Suprapubic skin (tissue), 4 donors: Measurements from ENCODE around the gene CSH2. TPM values are rescaled to one million over a fixed set of nuclear protein-coding genes. Genes with fewer than 3 reads are reported as not detected.
A peak's percentile ranks its signal among the peaks of the same experiment; 100 is the strongest.
"Not testable (repeated sequence)": the region's sequence is repeated elsewhere in the genome, so short reads cannot be mapped to it uniquely, and the experiment has no call there.

ENCODE experiments used
- DNase-seq, 2 donors: peaks; one replicate each; pipeline ENCODE4 v3.0.0-alpha.2; 2019; ENCODE audit warnings: low spot score in 2 of 2
- H3K27ac ChIP-seq: fragments of 200-600 bp; sonication (generic); one replicate; pipeline ENCODE4 v1.5.1; 2019
- H3K27me3 ChIP-seq: fragments of 200-600 bp; sonication (generic); one replicate; pipeline ENCODE4 v1.5.1; 2019
- H3K36me3 ChIP-seq: fragments of 200-600 bp; sonication (generic); one replicate; pipeline ENCODE4 v1.5.1; 2019
- H3K4me1 ChIP-seq: fragments of 200-600 bp; sonication (generic); one replicate; pipeline ENCODE4 v1.5.1; 2019
- H3K4me3 ChIP-seq: fragments of 200-600 bp; sonication (generic); one replicate; pipeline ENCODE4 v1.5.1; 2019; ENCODE audit warnings: mild to moderate bottlenecking
- H3K9me3 ChIP-seq: fragments of 200-600 bp; sonication (generic); one replicate; pipeline ENCODE4 v1.5.1; 2019
- EP300 ChIP-seq: sonication (generic); formaldehyde crosslinking; IDR thresholded peaks from one replicate; pipeline ENCODE4 v1.6.1; 2017; ENCODE audit warnings: antibody characterized with exemption
- POLR2A ChIP-seq, 2 donors: fragments of 450-650 bp; IDR thresholded peaks; one replicate each; pipeline ENCODE4 v1.6.1; 2017; ENCODE audit warnings: antibody characterized with exemption in 2 of 2, mild to moderate bottlenecking in 2 of 2, moderate library complexity in 2 of 2
- POLR2AphosphoS5 ChIP-seq, 3 donors: sonication (generic); formaldehyde crosslinking; IDR thresholded peaks; one replicate each; pipeline ENCODE4 v1.6.1; 2017; ENCODE audit warnings: antibody characterized with exemption in 3 of 3
- WGBS: methylation state at CpG from one replicate; pipeline ENCODE4 v1.1.5; 2018; 5-methylcytosine and 5-hydroxymethylcytosine counted together
- total RNA-seq, 4 donors: library from RNA; depleted of rRNA; stranded (reverse); fragments of >200 nt; gene quantifications; one replicate each; pipeline ENCODE4 v1.1.0, GENCODE V29; 2016
- TF ChIP-seq, protein P1 (sequence below), 2 donors: fragments of 200-600 bp in 1 of 2; fragments of 450-650 bp in 1 of 2; sonication (generic) in 1 of 2; IDR thresholded peaks; one replicate each; pipeline ENCODE4 v1.5.1; 2016 to 2019; ENCODE audit warnings: antibody characterized with exemption in 2 of 2, mild to moderate bottlenecking in 1 of 2, moderate library complexity in 1 of 2

CSH2 gene
- total RNA-seq, 4 donors from 2014 or later = not detected

DNA sequence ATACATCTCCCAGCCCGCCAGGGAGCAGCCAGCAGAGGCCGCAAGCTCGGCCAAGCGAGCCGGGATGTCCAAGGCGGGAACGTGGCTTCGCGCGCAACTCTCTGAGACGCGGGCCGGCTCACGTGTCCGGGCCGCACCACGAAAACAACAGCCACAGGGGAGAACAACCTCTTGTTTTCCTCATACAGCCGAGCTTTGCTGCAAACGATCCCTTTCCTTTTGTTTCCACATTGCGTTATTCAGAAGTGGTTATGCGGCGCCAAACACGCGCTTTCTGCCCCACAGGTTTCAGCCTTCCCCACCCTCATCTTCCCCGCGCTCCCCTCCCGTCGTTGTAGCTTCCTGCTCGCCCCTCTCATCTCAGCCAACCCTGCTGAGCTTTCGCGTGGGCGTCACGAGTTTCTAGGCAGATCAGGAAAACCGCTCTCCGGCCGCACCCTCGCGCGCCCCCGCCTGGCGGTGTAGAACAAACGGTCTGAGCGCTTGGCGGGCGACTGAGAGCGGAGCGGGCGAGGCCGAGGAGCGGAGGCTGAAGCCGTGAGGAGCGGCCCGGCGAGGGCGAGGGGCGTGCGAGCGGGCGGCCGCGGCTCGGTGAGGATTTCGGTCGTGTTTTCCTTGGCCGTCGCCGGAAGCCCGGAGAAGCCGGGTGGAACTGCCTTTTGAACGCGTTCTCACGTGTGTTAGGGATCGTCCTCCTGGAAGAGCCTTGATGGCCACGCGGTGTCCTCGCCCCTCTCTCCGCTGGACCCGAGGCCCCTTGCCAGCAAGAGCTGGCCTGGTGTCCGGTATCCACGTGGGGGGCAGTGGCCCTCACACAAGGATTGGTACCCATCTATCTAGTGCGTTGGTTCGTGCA lies 24.4 kb downstream of the CSH2 start:
- Histone ChIP-seq H3K27ac (peak overlapping the region; percentile 53), H3K4me3 (peak overlapping the region; percentile 32), H3K4me1 (peaks cover 10% of the 10 kb centered on the region), H3K27me3 (no peaks in the 10 kb centered on the region), H3K9me3 (no peaks in the 10 kb centered on the region), H3K36me3 (no peaks in the 10 kb centered on the region)
- 22% methylated on average over 51 of the region's 82 CpGs for WGBS
- peak; percentile 95 to 98 for DNase-seq
- TF ChIP-seq POLR2AphosphoS5 (IDR thresholded peaks at IDR 0.05) (peak; percentile 4 to 93 (median 61)), POLR2A (IDR thresholded peaks at IDR 0.05) (no peak)
- TF ChIP-seq, protein P1, sequence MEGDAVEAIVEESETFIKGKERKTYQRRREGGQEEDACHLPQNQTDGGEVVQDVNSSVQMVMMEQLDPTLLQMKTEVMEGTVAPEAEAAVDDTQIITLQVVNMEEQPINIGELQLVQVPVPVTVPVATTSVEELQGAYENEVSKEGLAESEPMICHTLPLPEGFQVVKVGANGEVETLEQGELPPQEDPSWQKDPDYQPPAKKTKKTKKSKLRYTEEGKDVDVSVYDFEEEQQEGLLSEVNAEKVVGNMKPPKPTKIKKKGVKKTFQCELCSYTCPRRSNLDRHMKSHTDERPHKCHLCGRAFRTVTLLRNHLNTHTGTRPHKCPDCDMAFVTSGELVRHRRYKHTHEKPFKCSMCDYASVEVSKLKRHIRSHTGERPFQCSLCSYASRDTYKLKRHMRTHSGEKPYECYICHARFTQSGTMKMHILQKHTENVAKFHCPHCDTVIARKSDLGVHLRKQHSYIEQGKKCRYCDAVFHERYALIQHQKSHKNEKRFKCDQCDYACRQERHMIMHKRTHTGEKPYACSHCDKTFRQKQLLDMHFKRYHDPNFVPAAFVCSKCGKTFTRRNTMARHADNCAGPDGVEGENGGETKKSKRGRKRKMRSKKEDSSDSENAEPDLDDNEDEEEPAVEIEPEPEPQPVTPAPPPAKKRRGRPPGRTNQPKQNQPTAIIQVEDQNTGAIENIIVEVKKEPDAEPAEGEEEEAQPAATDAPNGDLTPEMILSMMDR (IDR thresholded peaks at IDR 0.05) = peak; percentile 34 to 68

DNA sequence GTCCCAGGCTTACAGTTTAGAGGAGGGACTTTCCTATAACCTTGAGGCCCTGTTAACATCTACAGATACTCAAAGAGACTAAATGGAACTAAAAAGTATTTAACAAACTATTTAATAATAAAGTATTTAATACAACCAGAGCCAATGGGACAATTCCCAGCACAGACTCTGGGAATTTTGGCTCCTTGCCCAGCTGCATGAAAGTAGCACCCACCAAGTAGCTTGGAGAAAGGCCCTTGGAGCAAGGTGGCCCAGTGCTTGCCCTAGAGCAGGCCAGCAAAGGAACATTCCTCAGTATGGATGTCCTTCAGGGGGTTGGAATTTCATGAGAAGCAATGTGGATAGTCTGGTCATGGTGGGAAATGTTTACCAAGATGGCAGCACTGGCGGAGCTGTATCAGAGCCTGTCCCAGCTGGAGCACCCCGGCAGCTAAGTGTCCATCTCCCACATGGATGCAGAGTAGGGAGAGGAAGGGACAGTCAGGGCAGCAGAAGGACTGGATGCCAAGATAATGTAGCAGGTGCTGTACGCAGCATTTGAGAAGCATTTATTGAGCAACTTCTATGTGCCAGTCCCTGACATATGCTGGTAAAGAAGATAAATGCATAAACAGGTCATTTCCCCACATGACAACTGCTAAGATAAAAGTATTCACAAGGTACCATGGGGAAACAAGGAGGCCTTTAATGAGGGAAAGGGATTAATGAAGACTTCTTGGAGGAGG lies 25.8 kb downstream of the CSH2 start:
- DNase-seq = no peak
- 76% methylated on average over 3 of the region's 3 CpGs for WGBS
- Histone ChIP-seq H3K27me3 (no peaks in the 10 kb centered on the region), H3K36me3 (no peaks in the 10 kb centered on the region), H3K9me3 (no peaks in the 10 kb centered on the region), H3K4me1 (peaks cover 17% of the 10 kb centered on the region), H3K27ac (no peak overlapping the region), H3K4me3 (no peak overlapping the region)
- TF ChIP-seq, protein P1 (IDR thresholded peaks at IDR 0.05) = no peak
- TF ChIP-seq EP300 (no peak), POLR2A (IDR thresholded peaks at IDR 0.05) (no peak), POLR2AphosphoS5 (IDR thresholded peaks at IDR 0.05) (no peak)

DNA sequence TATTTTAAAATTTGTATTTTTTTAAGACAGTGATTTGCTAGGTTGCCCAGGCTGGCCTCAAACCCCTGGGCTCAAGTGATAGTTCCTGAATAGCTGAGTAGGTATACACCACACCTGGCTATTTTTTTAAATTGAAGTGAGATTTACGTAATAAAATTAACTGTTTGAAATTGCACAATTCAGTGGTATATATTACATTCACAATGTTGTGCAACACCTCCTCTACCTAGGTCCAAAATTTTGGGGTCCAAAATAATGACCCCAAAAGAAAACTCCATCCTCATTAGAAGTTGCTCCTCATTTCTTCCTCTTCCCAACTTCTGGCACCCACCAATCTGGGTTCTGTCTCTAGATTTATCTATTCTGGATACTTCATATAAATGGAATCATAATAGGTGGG lies 28.0 kb downstream of the CSH2 start:
- DNase-seq = no peak
- no peaks in the 10 kb centered on the region for H3K27me3 ChIP-seq
- H3K36me3 ChIP-seq = no peaks in the 10 kb centered on the region
- 42% methylated on average over 1 of the region's 1 CpG for WGBS
- no peaks in the 10 kb centered on the region for H3K9me3 ChIP-seq
- TF ChIP-seq, protein P1 (IDR thresholded peaks at IDR 0.05) = no peak
- TF ChIP-seq EP300 = no peak
- TF ChIP-seq POLR2AphosphoS5 (IDR thresholded peaks at IDR 0.05) = no peak
- H3K4me1 ChIP-seq = peaks cover 29% of the 10 kb centered on the region
- H3K4me3 ChIP-seq = no peak overlapping the region
- no peak overlapping the region for H3K27ac ChIP-seq

DNA sequence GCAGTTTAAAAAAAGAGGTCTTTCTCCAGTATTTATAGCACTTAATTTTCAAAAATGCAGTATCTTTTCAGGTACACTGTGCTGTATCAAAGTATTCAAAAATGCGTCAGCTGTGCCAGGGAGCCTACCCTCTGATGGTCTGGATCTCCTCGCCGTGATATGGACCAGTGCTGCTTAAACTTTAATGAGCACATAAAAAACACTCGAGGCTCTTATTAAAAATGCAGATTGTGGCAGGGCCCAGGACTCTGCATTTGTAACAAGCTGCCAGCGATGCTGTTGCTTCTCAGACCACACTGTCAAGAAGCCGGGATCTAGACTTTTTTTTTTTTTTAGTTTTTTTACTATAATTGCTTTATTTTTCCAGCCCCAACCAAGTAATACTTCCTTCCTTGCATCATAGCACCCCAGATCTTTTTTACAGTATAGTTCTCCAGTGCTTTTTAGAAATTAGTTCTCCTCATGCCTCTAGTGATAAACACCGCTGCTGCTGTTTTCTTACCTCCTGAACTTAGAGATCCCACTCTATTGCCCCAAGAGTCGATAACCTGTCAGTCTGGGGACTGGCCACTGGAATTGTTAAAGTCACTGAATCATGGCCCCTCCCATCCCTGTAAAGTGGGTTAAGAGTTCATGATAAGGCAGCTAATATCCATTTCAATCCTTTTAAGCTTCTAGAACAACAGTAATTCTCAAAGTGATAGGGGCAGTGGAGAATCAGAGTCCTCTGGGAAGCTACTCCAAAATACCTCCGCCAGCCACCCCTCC lies 29.4 kb downstream of the CSH2 start:
- TF ChIP-seq POLR2AphosphoS5 (IDR thresholded peaks at IDR 0.05) = no peak
- TF ChIP-seq, protein P1 (IDR thresholded peaks at IDR 0.05) = peak in 1 of 2 donors; percentile 0
- H3K27ac ChIP-seq = peak overlapping the region; percentile 64
- H3K9me3 ChIP-seq = no peaks in the 10 kb centered on the region
- peak overlapping the region; percentile 71 for H3K4me3 ChIP-seq
- WGBS = 78% methylated on average over 9 of the region's 9 CpGs
- no peaks in the 10 kb centered on the region for H3K36me3 ChIP-seq
- no peak for DNase-seq
- no peaks in the 10 kb centered on the region for H3K27me3 ChIP-seq
- peaks cover 39% of the 10 kb centered on the region for H3K4me1 ChIP-seq

DNA sequence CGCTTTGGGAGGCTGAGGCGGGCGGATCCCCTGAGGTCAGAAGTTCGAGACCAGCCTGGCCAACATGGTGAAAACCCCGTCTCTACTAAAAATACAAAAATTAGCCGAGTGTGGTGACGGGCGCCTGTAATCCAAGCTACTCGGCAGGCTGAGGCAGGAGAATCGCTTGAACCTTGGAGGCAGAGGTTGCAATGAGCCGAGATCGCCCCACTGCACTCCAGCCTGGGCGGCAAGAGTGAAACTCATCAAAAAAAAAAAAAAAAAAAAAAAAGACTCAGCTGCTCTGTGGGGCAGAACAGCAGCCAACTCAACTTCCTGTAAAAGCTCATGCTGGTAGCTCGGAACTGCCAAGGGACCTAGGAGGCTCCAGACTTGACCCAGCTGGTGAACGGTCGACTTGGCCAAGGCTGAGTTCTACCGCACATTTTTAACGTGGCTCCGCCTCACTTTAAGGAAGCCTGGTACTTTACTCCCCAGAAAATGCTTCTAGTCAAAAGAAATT lies 30.0 kb downstream of the CSH2 start:
- H3K36me3 ChIP-seq, DNase-seq, H3K9me3 ChIP-seq, H3K27me3 ChIP-seq: not testable (repeated sequence)
- H3K4me1 ChIP-seq = peaks cover 41% of the 10 kb centered on the region
- peak overlapping the region; percentile 64 for H3K27ac ChIP-seq
- peak overlapping the region; percentile 71 for H3K4me3 ChIP-seq
- 9% methylated on average over 19 of the region's 19 CpGs for WGBS
